ACC112 (cell line): ENCODE measurements around the gene CDCA7L.
A peak's percentile ranks its signal among the peaks of the same experiment; 100 is the strongest.
"Not testable (repeated sequence)": the region's sequence is repeated elsewhere in the genome, so short reads cannot be mapped to it uniquely, and the experiment has no call there.

Experiments
- H2AFZ ChIP-seq: fragments of 200-600 bp; sonication (generic); one replicate; pipeline ENCODE4 v1.6.0; 2017; ENCODE audit warnings: antibody characterized with exemption, low read length; ENCODE audit not compliant: unreplicated experiment
- H3K27ac ChIP-seq: fragments of 200-600 bp; sonication (generic); 2 replicates; pipeline ENCODE4 v1.5.1; 2014; ENCODE audit warnings: low read depth, mild to moderate bottlenecking, antibody characterized with exemption, low read length, moderate library complexity
- H3K27me3 ChIP-seq: fragments of 200-600 bp; sonication (generic); 2 replicates; pipeline ENCODE4 v1.6.1; 2014; ENCODE audit warnings: mild to moderate bottlenecking, antibody characterized with exemption, low read length, moderate library complexity, mixed read lengths; ENCODE audit not compliant: insufficient read depth
- H3K36me3 ChIP-seq: fragments of 200-600 bp; sonication (generic); 2 replicates; pipeline ENCODE4 v1.6.1; 2016; ENCODE audit warnings: mild to moderate bottlenecking, antibody characterized with exemption, low read length, moderate library complexity, mixed read lengths; ENCODE audit not compliant: insufficient read depth
- H3K4me1 ChIP-seq: fragments of 200-600 bp; sonication (generic); one replicate; pipeline ENCODE4 v1.6.1; 2016; ENCODE audit warnings: low read length, mixed read lengths; ENCODE audit not compliant: insufficient read depth, unreplicated experiment, control insufficient read depth
- H3K4me3 ChIP-seq: fragments of 200-600 bp; sonication (generic); 2 replicates; pipeline ENCODE4 v1.5.1; 2014; ENCODE audit warnings: mild to moderate bottlenecking, low read depth, low read length
- H3K79me2 ChIP-seq: fragments of 200-600 bp; sonication (generic); one replicate; pipeline ENCODE4 v1.6.0; 2016; ENCODE audit warnings: low read length; ENCODE audit not compliant: control insufficient read depth, unreplicated experiment, insufficient read depth

Gene CDCA7L

DNA sequence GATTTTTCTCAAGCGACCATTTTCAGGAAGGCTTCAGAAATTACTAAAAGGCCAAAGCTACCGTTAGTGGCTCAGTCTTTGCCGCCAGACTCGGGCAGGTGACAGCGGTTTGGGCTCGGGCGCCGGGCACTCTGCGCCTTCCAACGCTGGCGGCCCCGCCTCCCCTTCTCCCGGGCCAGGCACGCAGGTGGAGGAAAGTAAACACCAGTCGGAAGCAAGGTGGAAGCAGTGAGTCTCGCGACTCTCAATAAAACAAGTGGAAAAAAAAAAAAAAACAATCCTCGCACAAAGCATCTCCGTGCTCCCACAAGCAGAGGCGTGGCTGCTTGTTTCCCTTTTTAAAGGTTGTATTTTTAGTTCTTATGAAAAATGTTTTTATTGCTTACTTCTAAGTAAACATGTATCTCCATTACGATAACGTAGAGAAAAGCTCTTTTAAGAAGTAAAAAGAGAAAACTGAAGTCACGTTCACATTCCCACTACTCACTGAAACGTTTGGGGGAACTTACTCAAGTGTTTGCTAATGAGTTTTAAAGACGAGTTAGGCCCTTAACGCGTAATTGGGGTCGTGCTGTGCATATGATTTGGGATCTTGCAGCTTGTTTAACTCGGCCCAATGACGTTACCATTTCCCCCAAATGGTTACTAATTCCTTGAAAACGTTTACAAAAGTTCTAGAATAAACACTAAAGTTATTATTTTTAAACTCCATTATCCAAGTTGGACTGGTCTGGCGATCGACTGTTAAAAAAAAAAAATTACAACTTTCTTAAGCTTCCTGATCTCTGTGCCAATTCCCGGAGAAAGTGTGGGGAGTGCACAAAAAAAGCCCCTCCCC, 864 bp downstream of the CDCA7L start:
- H3K36me3 ChIP-seq: no peaks in the 10 kb centered on the region
- H3K27me3 ChIP-seq: no peaks in the 10 kb centered on the region
- peak overlapping the region; percentile 25; the same call in 1 of the 2 replicates for H3K27ac ChIP-seq
- H3K79me2 ChIP-seq: peaks cover 49% of the 10 kb centered on the region
- H3K4me3 ChIP-seq: peak overlapping the region; percentile 92
- H2AFZ ChIP-seq: peak overlapping the region; percentile 71
- H3K4me1 ChIP-seq: peaks cover 39% of the 10 kb centered on the region

DNA sequence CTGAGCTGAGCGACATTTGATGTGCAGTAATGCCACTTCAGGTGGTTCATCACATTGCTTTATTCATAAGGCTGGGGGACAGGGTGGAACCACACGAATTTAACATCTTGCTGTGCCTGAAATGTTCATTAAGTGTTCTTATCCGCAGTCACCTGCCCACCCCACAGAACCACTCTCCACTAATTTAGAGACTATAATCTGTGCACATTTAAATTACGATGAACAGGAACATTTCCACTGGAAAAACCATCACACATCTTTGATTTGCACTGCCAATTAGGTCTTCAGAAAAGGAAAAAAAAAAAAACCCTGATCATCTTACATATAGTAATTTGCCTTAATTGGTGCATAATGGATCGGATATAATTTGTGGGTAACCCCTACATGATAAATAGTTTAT, 2.3 kb downstream of the CDCA7L start:
- H3K36me3 ChIP-seq: 0 out of 2 replicates have a peak, but pooled peaks cover under 1% of the 10 kb centered on the region
- H3K79me2 ChIP-seq: peaks cover 62% of the 10 kb centered on the region
- H3K4me3 ChIP-seq: peak overlapping the region; percentile 92
- H3K27ac ChIP-seq: no peak overlapping the region
- no peak overlapping the region for H2AFZ ChIP-seq
- no peaks in the 10 kb centered on the region for H3K27me3 ChIP-seq
- H3K4me1 ChIP-seq: peaks cover 47% of the 10 kb centered on the region

DNA sequence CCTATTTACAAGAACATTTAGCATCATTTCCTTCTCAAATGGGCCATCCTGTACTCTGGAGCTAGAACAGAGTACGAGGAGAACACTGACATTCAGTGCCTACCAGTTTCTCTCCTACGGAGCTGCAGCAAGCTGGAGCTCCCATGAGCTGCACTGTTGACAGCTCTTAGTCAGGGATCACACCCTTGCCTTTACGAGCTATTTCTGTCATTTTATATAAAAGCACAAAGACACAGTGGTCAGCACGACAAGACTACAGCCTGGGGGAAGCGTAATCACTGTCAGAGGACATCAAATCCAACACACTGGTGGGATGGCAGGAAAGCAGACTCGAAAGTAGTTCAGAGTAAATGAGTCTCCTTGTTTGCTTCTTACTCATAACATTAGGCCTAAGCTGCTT, 2.7 kb downstream of the CDCA7L start:
- H3K4me1 ChIP-seq: peaks cover 47% of the 10 kb centered on the region
- H3K4me3 ChIP-seq: peak overlapping the region; percentile 92; the same call in 1 of the 2 replicates
- H2AFZ ChIP-seq: no peak overlapping the region
- no peaks in the 10 kb centered on the region for H3K27me3 ChIP-seq
- no peak overlapping the region for H3K27ac ChIP-seq
- H3K36me3 ChIP-seq: 0 out of 2 replicates have a peak, but pooled peaks cover 5% of the 10 kb centered on the region
- peaks cover 64% of the 10 kb centered on the region for H3K79me2 ChIP-seq

DNA sequence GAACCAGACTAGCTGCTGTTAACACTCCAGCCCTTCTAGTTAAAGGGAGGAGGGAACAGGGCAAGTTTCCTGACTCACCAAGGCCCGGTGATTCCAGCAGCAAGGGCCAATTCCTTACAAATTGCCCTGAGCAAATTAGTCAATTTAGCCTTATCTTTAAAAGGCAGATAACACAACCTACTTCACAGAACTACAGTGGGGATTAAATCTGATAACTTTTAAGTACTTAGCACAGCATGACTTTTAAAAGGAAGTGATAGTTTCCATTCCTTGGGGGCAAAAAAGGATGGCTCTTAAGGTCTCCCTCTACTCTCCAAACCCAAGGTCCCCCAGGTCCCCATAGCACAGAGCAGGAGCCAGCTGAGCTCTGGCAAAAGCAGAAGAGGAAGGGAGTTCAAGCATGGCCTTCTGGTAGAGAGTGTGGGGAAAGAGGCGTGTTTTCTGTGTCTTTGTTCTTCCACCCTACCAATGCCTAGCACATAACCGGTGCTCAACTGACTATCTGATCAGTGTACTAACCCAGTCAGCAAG, 4.0 kb downstream of the CDCA7L start:
- H3K79me2 ChIP-seq: peaks cover 75% of the 10 kb centered on the region
- no peak overlapping the region for H3K27ac ChIP-seq
- no peak overlapping the region for H2AFZ ChIP-seq
- H3K27me3 ChIP-seq: no peaks in the 10 kb centered on the region
- no peak overlapping the region for H3K4me3 ChIP-seq
- H3K36me3 ChIP-seq: peaks cover 15% of the 10 kb centered on the region
- peaks cover 42% of the 10 kb centered on the region for H3K4me1 ChIP-seq

DNA sequence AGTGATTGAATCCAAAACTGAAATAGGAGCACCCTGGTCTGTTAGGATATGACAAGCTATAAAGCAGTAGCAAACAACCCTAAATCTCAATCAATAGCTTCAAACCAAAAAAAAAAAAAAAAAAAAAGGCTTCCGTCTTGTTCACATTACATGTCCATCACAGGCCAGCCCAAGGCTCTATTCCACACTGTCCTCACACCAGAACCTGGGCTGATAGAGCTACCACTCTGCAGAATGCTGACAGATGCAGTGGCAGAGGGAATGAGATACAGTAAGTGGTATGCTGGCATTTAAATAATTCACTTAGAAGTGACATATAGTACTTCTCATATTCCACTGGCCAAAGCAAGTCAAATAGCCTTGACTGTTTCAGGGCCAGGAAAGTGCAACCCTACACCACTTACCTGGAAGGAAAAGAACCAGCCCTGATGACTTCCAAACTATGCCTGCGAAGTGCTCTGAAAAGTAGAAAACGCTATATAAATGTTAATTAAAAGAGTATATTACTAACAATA, 5.8 kb downstream of the CDCA7L start:
- Histone ChIP-seq H3K4me1 (peaks cover 38% of the 10 kb centered on the region), H3K27me3 (no peaks in the 10 kb centered on the region), H3K4me3 (no peak overlapping the region), H3K36me3 (peaks cover 26% of the 10 kb centered on the region), H3K27ac (no peak overlapping the region), H2AFZ (no peak overlapping the region), H3K79me2 (peaks cover 88% of the 10 kb centered on the region)

DNA sequence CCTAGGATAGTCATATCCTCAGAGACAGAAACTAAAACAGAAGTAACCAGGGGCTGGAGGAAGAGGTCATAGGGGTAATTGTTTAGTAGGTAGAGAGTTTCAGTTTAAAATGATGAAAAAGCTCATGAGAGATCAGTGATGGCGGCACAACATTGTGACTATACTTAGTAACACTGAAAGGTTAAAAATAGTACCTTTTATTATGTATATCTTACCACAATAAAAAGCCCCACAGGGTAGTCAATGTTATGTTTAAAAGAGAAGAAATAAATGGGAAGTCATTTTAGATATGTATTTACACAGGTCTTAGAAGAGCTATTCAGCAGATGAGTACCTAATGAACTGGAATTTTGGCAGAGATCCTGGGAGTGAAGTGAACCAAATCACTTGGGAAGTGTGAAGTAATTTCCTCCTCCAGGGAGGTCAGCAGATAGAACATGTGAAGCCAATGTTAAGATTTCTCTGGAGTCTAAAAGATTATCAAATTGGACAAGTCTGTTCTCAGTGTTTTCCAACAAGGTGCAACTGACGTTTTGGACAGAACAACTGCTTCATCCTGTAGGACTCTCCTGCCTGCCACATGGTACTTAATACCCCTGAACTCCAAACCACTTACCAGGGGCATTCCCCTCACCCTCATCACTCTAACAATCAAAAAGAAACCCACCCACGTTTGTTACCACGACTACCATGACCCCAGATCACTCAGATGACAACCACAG, 6.4 kb downstream of the CDCA7L start:
- H3K79me2 ChIP-seq: peaks cover 88% of the 10 kb centered on the region
- H3K4me1 ChIP-seq: peaks cover 38% of the 10 kb centered on the region

DNA sequence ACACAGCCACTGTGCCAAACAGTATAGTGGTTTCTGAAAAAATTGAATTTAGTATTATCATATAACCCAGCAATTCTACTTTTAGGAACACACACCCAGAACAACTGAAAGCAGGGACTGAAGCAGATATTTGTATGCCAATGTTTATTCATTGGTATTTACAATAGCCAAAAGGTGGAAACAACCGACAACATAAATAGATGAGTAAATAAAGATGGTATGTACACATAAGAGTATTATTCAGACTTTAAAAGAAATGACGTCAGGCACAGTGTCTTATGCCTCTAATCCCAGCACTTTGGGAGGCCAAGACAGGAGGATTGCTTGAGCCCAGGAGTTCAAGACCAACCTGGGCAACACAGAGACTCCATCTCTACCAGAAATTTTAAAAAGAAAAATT, 7.2 kb downstream of the CDCA7L start:
- Histone ChIP-seq H3K79me2 (peaks cover 89% of the 10 kb centered on the region), H3K36me3 (peaks cover 34% of the 10 kb centered on the region), H2AFZ (no peak overlapping the region), H3K27me3 (no peaks in the 10 kb centered on the region), H3K27ac (no peak overlapping the region), H3K4me1 (peaks cover 33% of the 10 kb centered on the region), H3K4me3 (no peak overlapping the region)

More for the DNA sequence above, 6.4 kb downstream of the CDCA7L start:
- H2AFZ ChIP-seq: no peak overlapping the region
- H3K36me3 ChIP-seq: peaks cover 29% of the 10 kb centered on the region
- H3K4me3 ChIP-seq: no peak overlapping the region
- no peak overlapping the region for H3K27ac ChIP-seq
- H3K27me3 ChIP-seq: no peaks in the 10 kb centered on the region

DNA sequence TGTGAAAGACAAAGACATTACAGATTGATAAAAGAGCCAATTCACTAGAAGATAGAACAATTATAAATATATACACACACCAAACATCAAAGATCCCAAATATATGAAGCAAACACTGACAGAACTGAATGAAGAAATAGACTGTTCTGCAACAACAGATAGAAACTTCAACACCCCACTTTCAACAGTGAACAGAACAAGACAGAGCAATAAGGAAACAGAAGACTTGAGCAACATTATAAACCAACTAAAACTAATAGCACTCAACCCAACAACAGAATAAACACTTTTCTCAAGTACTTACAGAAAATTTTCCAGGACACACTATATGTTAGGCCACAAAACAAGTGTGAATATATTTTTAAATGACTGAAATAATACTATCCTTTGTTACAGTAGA, 10.9 kb downstream of the CDCA7L start:
- Histone ChIP-seq H3K27ac (no peak overlapping the region), H3K36me3 (peaks cover 34% of the 10 kb centered on the region), H3K27me3 (no peaks in the 10 kb centered on the region), H3K4me3 (no peak overlapping the region), H3K79me2 (peaks cover 69% of the 10 kb centered on the region), H2AFZ (no peak overlapping the region), H3K4me1 (peaks cover 7% of the 10 kb centered on the region)

DNA sequence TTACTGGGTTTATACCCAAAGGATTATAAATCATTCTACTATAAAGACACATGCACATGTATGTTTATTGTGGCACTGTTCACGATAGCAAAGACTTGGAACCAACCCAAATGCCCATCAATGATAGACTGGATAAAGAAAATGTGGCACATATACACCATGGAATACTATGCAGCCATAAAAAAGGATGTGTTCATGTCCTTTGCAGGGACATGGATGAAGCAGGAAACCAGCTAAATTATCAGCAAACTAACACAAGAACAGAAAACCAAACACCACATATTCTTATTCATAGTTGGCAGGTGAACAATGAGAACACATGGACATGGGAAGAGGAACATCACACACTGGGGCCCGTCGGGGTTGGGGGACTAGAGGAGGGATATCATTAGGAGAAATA, 12.4 kb downstream of the CDCA7L start:
- H3K4me1 ChIP-seq, H3K27me3 ChIP-seq, H2AFZ ChIP-seq, H3K4me3 ChIP-seq, H3K27ac ChIP-seq: not testable (repeated sequence)
- Histone ChIP-seq H3K36me3 (peaks cover 32% of the 10 kb centered on the region), H3K79me2 (peaks cover 58% of the 10 kb centered on the region)

DNA sequence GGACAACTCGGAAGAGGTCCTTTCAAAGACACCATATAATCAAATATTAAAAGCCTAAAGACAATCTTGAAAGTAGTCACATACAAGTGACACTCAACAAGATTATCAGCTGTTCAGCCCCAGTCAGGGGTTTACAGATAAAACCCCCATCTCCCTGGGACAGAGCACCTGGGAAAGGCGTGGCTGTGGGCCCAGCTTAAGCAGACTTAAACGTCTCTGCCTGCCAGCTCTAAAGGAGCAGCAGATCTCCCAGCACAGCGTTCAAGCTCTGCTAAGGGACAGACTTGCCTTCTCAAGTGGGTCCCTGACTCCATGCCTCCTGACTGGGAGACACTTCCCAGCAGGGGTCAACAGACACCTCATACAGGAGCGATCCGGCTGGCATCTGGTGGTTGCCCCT, 18.0 kb downstream of the CDCA7L start:
- Histone ChIP-seq H3K4me3 (no peak overlapping the region), H3K4me1 (no peaks in the 10 kb centered on the region), H3K27me3 (no peaks in the 10 kb centered on the region), H3K36me3 (no peaks in the 10 kb centered on the region), H3K27ac (no peak overlapping the region), H2AFZ (no peak overlapping the region), H3K79me2 (peaks cover 56% of the 10 kb centered on the region)
